Activated T-helper 2 cell treated with anti-CD3 and anti-CD28 coated beads, Interferon-gamma antibody, Interleukin-2, Interleukin-4, amounts not matched to agents 10 μg/mL and 5 μg/mL and 100 μg/mL, durations not matched to agents 14 hours and 24 hours and 36 hours (primary cell): ENCODE data around the gene MYO15A. TPM values are rescaled to one million over a fixed set of nuclear protein-coding genes. Genes with fewer than 3 reads are reported as not detected.

Experiments
- DNase-seq: peaks from one replicate; pipeline ENCODE4 v3.0.0; 2021; ENCODE audit warnings: low spot score
- H3K27ac Mint-ChIP-seq: one replicate; pipeline ENCODE4 v1.8.0; 2021; ENCODE audit warnings: mixed read lengths
- H3K27me3 Mint-ChIP-seq: one replicate; pipeline ENCODE4 v1.8.0; 2021; ENCODE audit warnings: low read depth, mixed read lengths
- H3K36me3 Mint-ChIP-seq: one replicate; pipeline ENCODE4 v1.8.0; 2021; ENCODE audit warnings: low read depth, mixed read lengths
- H3K4me1 Mint-ChIP-seq: one replicate; pipeline ENCODE4 v1.8.0; 2021; ENCODE audit warnings: low read depth, mixed read lengths
- H3K4me3 Mint-ChIP-seq: one replicate; pipeline ENCODE4 v1.8.0; 2021; ENCODE audit warnings: low read depth, mild to moderate bottlenecking, moderate library complexity, mixed read lengths
- H3K9me3 Mint-ChIP-seq: one replicate; pipeline ENCODE4 v1.8.0; 2021; ENCODE audit warnings: mixed read lengths
- intact Hi-C: fragments of 100-400 bp; cut with micrococcal nuclease; formaldehyde crosslinking; loops from one replicate; pipeline ENCODE4 v1.15.1; 2023
- total RNA-seq: library from RNA; stranded (reverse); gene quantifications from 2 replicates; pipeline ENCODE4 v1.2.3, GENCODE V29; 2022

Gene MYO15A
- total RNA-seq, 1 donor from 2014 or later, result 0.80 TPM

GRCh38 chr17:18158022-18158600 lies 49.6 kb downstream of the MYO15A start:
- intact Hi-C loops, result loop anchor here (2.0 kb wide), 1 partner anchor 27 kb away; no protein-coding TSS in a partner anchor
- DNase-seq, result peak; percentile 89
- H3K36me3 Mint-ChIP-seq, result no peaks in the 10 kb centered on the region
- H3K27me3 Mint-ChIP-seq, result no peaks in the 10 kb centered on the region
- H3K9me3 Mint-ChIP-seq, result no peaks in the 10 kb centered on the region
- H3K4me3 Mint-ChIP-seq, result peak overlapping the region; percentile 76
- H3K27ac Mint-ChIP-seq, result peak overlapping the region; percentile 87
- peaks cover 12% of the 10 kb centered on the region for H3K4me1 Mint-ChIP-seq

GRCh38 chr17:18159551-18160120 lies 51.1 kb downstream of the MYO15A start:
- intact Hi-C loops, result loop anchor here (2.0 kb wide), 1 partner anchor 25 kb away; no protein-coding TSS in a partner anchor

GRCh38 chr17:18160128-18160856 lies 51.7 kb downstream of the MYO15A start:
- DNase-seq, result no peak
- H3K27ac Mint-ChIP-seq, result no peak overlapping the region
- H3K27me3 Mint-ChIP-seq, result no peaks in the 10 kb centered on the region

More at GRCh38 chr17:18159551-18160120, 51.1 kb downstream of the MYO15A start:
- H3K4me1 Mint-ChIP-seq, result peaks cover 10% of the 10 kb centered on the region
- DNase-seq, result no peak
- no peaks in the 10 kb centered on the region for H3K27me3 Mint-ChIP-seq
- H3K27ac Mint-ChIP-seq, result no peak overlapping the region
- no peak overlapping the region for H3K4me3 Mint-ChIP-seq
- H3K36me3 Mint-ChIP-seq, result no peaks in the 10 kb centered on the region
- H3K9me3 Mint-ChIP-seq, result no peaks in the 10 kb centered on the region

GRCh38 chr17:18161207-18162145 lies 52.9 kb downstream of the MYO15A start:
- H3K4me3 Mint-ChIP-seq, result no peak overlapping the region
- H3K36me3 Mint-ChIP-seq, result no peaks in the 10 kb centered on the region
- H3K27ac Mint-ChIP-seq, result peak overlapping the region; percentile 30
- no peak for DNase-seq
- no peaks in the 10 kb centered on the region for H3K9me3 Mint-ChIP-seq
- H3K4me1 Mint-ChIP-seq, result peaks cover 8% of the 10 kb centered on the region
- no peaks in the 10 kb centered on the region for H3K27me3 Mint-ChIP-seq
- intact Hi-C loops, result no loop called here

More at GRCh38 chr17:18160128-18160856, 51.7 kb downstream of the MYO15A start:
- Mint-ChIP-seq H3K9me3 (no peaks in the 10 kb centered on the region), H3K4me3 (peak overlapping the region; percentile 26), H3K36me3 (no peaks in the 10 kb centered on the region), H3K4me1 (peaks cover 10% of the 10 kb centered on the region)
- intact Hi-C loops, result no loop called here

- Mint-ChIP-seq H3K9me3 (no peaks in the 10 kb centered on the region), H3K4me3 (no peak overlapping the region), H3K4me1 (peaks cover 4% of the 10 kb centered on the region), H3K27me3 (no peaks in the 10 kb centered on the region), H3K27ac (no peak overlapping the region), H3K36me3 (no peaks in the 10 kb centered on the region)
- no peak for DNase-seq
- intact Hi-C loops, result no loop called here
These were observed 55.0 kb downstream of the MYO15A start for GRCh38 chr17:18163547-18163946.

GRCh38 chr17:18166894-18167293 lies 58.3 kb downstream of the MYO15A start:
- Mint-ChIP-seq H3K27ac (no peak overlapping the region), H3K4me3 (no peak overlapping the region), H3K36me3 (no peaks in the 10 kb centered on the region), H3K27me3 (no peaks in the 10 kb centered on the region), H3K4me1 (no peaks in the 10 kb centered on the region), H3K9me3 (no peaks in the 10 kb centered on the region)
- intact Hi-C loops, result no loop called here
- no peak for DNase-seq

- no peak for DNase-seq
- Mint-ChIP-seq H3K4me3 (no peak overlapping the region), H3K36me3 (no peaks in the 10 kb centered on the region), H3K27me3 (no peaks in the 10 kb centered on the region), H3K4me1 (no peaks in the 10 kb centered on the region), H3K9me3 (no peaks in the 10 kb centered on the region), H3K27ac (no peak overlapping the region)
- intact Hi-C loops, result no loop called here
These were observed 58.9 kb downstream of the MYO15A start for GRCh38 chr17:18167421-18167820.

GRCh38 chr17:18172531-18173278 lies 64.1 kb downstream of the MYO15A start:
- intact Hi-C loops, result no loop called here
- no peaks in the 10 kb centered on the region for H3K27me3 Mint-ChIP-seq
- no peak for DNase-seq
- no peaks in the 10 kb centered on the region for H3K36me3 Mint-ChIP-seq
- H3K27ac Mint-ChIP-seq, result no peak overlapping the region
- H3K4me3 Mint-ChIP-seq, result no peak overlapping the region
- no peaks in the 10 kb centered on the region for H3K9me3 Mint-ChIP-seq
- peaks cover 2% of the 10 kb centered on the region for H3K4me1 Mint-ChIP-seq

GRCh38 chr17:18173740-18174139 lies 65.2 kb downstream of the MYO15A start:
- peaks cover 2% of the 10 kb centered on the region for H3K4me1 Mint-ChIP-seq
- no peaks in the 10 kb centered on the region for H3K9me3 Mint-ChIP-seq
- intact Hi-C loops, result no loop called here
- no peaks in the 10 kb centered on the region for H3K36me3 Mint-ChIP-seq
- H3K27ac Mint-ChIP-seq, result no peak overlapping the region
- no peak overlapping the region for H3K4me3 Mint-ChIP-seq
- no peaks in the 10 kb centered on the region for H3K27me3 Mint-ChIP-seq
- no peak for DNase-seq

GRCh38 chr17:18176176-18176575 lies 67.6 kb downstream of the MYO15A start:
- Mint-ChIP-seq H3K27ac (no peak overlapping the region), H3K4me3 (no peak overlapping the region), H3K27me3 (no peaks in the 10 kb centered on the region), H3K36me3 (no peaks in the 10 kb centered on the region), H3K4me1 (peaks cover 16% of the 10 kb centered on the region), H3K9me3 (no peaks in the 10 kb centered on the region)
- intact Hi-C loops, result no loop called here
- DNase-seq, result no peak

- Mint-ChIP-seq H3K27ac (no peak overlapping the region), H3K36me3 (no peaks in the 10 kb centered on the region), H3K9me3 (no peaks in the 10 kb centered on the region), H3K27me3 (no peaks in the 10 kb centered on the region), H3K4me3 (no peak overlapping the region), H3K4me1 (peaks cover 26% of the 10 kb centered on the region)
- intact Hi-C loops, result no loop called here
- no peak for DNase-seq
These were observed 68.6 kb downstream of the MYO15A start for GRCh38 chr17:18177133-18177532.

GRCh38 chr17:18177722-18178121 lies 69.2 kb downstream of the MYO15A start:
- no peak overlapping the region for H3K27ac Mint-ChIP-seq
- H3K4me1 Mint-ChIP-seq, result peaks cover 27% of the 10 kb centered on the region
- no peaks in the 10 kb centered on the region for H3K27me3 Mint-ChIP-seq
- no peak for DNase-seq
- no peak overlapping the region for H3K4me3 Mint-ChIP-seq
- intact Hi-C loops, result no loop called here
- no peaks in the 10 kb centered on the region for H3K9me3 Mint-ChIP-seq
- H3K36me3 Mint-ChIP-seq, result no peaks in the 10 kb centered on the region
